Neural cell (in vitro differentiated cells): ENCODE results near the gene FGF8.

Experiments
- EP300 ChIP-seq: fragments of 450-650 bp; conservative IDR thresholded peaks from 2 replicates; pipeline ENCODE4 v1.6.1; 2014; ENCODE audit warnings: antibody characterized with exemption, mild to moderate bottlenecking, moderate library complexity; ENCODE audit not compliant: poor library complexity, severe bottlenecking
- MXI1 ChIP-seq: fragments of 450-650 bp; conservative IDR thresholded peaks from 2 replicates; pipeline ENCODE4 v1.6.1; 2014; ENCODE audit warnings: antibody characterized with exemption, mild to moderate bottlenecking; ENCODE audit not compliant: poor library complexity, severe bottlenecking
- POLR2AphosphoS5 ChIP-seq: IDR thresholded peaks from 2 replicates; pipeline ENCODE4 v1.6.1; 2012
- RAD21 ChIP-seq: fragments of 450-650 bp; conservative IDR thresholded peaks from 2 replicates; pipeline ENCODE4 v1.6.1; 2014; ENCODE audit warnings: antibody characterized with exemption, mild to moderate bottlenecking, moderate library complexity
- TF ChIP-seq, protein P1 (sequence below): fragments of 450-650 bp; IDR thresholded peaks from 2 replicates; pipeline ENCODE4 v1.5.1; 2014; ENCODE audit warnings: antibody characterized with exemption, mild to moderate bottlenecking, moderate library complexity; ENCODE audit not compliant: poor library complexity, severe bottlenecking
- TF ChIP-seq, protein P2 (sequence below): IDR thresholded peaks from 2 replicates; pipeline ENCODE4 v1.6.1; 2012; ENCODE audit warnings: borderline replicate concordance

DNA sequence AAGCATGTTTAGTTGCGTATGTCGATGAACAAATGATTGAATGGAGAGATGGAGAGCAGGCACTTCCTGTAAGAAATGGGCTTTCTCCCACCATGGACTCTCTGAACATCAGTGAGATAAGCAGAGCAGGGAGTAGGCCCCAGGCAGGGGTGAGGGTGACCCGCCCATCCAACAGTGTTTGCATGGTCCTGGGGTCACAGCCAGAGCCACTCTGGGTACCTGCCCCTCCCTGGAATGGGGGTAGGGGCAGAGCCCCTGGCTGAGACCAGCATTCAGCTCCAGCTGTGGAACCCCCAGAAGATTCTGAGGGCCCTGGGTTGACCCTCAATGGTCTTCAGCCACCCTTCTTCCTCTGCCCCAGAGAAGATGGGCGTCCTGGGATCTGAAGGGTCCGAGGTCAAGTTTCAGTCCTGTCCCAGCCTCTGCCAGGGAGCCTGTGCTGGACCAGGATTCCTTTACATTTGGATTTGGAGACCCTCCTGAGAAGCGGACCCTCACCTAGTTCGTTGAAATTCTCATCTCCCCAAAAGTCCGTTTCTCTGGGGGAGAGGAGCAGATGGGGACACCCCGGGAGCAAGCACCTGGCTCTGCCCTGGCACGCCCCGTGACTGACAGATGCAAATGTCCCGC lies 2.4 kb upstream of the FGF8 start:
- no peak for TF ChIP-seq POLR2AphosphoS5
- TF ChIP-seq RAD21: no peak
- TF ChIP-seq EP300: no peak
- TF ChIP-seq, protein P1, sequence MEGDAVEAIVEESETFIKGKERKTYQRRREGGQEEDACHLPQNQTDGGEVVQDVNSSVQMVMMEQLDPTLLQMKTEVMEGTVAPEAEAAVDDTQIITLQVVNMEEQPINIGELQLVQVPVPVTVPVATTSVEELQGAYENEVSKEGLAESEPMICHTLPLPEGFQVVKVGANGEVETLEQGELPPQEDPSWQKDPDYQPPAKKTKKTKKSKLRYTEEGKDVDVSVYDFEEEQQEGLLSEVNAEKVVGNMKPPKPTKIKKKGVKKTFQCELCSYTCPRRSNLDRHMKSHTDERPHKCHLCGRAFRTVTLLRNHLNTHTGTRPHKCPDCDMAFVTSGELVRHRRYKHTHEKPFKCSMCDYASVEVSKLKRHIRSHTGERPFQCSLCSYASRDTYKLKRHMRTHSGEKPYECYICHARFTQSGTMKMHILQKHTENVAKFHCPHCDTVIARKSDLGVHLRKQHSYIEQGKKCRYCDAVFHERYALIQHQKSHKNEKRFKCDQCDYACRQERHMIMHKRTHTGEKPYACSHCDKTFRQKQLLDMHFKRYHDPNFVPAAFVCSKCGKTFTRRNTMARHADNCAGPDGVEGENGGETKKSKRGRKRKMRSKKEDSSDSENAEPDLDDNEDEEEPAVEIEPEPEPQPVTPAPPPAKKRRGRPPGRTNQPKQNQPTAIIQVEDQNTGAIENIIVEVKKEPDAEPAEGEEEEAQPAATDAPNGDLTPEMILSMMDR: no peak
- no peak for TF ChIP-seq MXI1
- TF ChIP-seq, protein P2, sequence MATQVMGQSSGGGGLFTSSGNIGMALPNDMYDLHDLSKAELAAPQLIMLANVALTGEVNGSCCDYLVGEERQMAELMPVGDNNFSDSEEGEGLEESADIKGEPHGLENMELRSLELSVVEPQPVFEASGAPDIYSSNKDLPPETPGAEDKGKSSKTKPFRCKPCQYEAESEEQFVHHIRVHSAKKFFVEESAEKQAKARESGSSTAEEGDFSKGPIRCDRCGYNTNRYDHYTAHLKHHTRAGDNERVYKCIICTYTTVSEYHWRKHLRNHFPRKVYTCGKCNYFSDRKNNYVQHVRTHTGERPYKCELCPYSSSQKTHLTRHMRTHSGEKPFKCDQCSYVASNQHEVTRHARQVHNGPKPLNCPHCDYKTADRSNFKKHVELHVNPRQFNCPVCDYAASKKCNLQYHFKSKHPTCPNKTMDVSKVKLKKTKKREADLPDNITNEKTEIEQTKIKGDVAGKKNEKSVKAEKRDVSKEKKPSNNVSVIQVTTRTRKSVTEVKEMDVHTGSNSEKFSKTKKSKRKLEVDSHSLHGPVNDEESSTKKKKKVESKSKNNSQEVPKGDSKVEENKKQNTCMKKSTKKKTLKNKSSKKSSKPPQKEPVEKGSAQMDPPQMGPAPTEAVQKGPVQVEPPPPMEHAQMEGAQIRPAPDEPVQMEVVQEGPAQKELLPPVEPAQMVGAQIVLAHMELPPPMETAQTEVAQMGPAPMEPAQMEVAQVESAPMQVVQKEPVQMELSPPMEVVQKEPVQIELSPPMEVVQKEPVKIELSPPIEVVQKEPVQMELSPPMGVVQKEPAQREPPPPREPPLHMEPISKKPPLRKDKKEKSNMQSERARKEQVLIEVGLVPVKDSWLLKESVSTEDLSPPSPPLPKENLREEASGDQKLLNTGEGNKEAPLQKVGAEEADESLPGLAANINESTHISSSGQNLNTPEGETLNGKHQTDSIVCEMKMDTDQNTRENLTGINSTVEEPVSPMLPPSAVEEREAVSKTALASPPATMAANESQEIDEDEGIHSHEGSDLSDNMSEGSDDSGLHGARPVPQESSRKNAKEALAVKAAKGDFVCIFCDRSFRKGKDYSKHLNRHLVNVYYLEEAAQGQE: no peak
